H1 (cell line): ENCODE measurements around the gene ATAD3A. TPM values are rescaled to one million over a fixed set of nuclear protein-coding genes. Genes with fewer than 3 reads are reported as not detected.
"Not testable (repeated sequence)": the region's sequence is repeated elsewhere in the genome, so short reads cannot be mapped to it uniquely, and the experiment has no call there.

Experiments used
- CTCF ChIA-PET: fragments of 300-600 bp; sonication (Branson Sonifier 250); formaldehyde crosslinking; loops from one replicate; lab custom pipeline; 2021; ENCODE audit not compliant: partially characterized antibody; lab: Charles Lee
- POLR2A ChIA-PET: fragments of 300-600 bp; sonication (Branson Sonifier 250); formaldehyde crosslinking; loops from one replicate; lab custom pipeline; 2021; ENCODE audit warnings: inconsistent platforms; ENCODE audit not compliant: partially characterized antibody; lab: Charles Lee
- DNase-seq, 2 experiments: peaks; one replicate each; pipeline versions ENCODE4 v3.0.0 to v3.0.0-alpha.2; 2010 to 2022; ENCODE audit warnings: low spot score in 2 of 2, low read depth in 1 of 2, mixed read lengths in 1 of 2
- FAIRE-seq: peaks from 2 replicates; lab custom pipeline; 2011; peaks lifted over from hg19 to GRCh38; lab: Jason Lieb, UNC
- H2AFZ ChIP-seq: 2 replicates; pipeline ENCODE4 v1.8.1; 2012; ENCODE audit warnings: low read length, inconsistent platforms
- H2AK5ac ChIP-seq: 2 replicates; pipeline ENCODE4 v1.6.1; 2013; ENCODE audit warnings: low read depth, low read length
- H2BK120ac ChIP-seq: replicated peaks from 2 replicates; pipeline ENCODE3; 2013; ENCODE audit warnings: low read depth, low read length, inconsistent platforms
- H2BK12ac ChIP-seq: 2 replicates; pipeline ENCODE4 v1.6.1; 2013; ENCODE audit warnings: low read depth, low read length
- H2BK15ac ChIP-seq: 2 replicates; pipeline ENCODE4 v1.6.1; 2013; ENCODE audit warnings: low read length
- H2BK20ac ChIP-seq: 2 replicates; pipeline ENCODE4 v1.6.1; 2013; ENCODE audit warnings: low read length
- H2BK5ac ChIP-seq: 2 replicates; pipeline ENCODE4 v1.6.1; 2013; ENCODE audit warnings: low read depth, low read length
- H3K14ac ChIP-seq: 2 replicates; pipeline ENCODE4 v1.6.1; 2013; ENCODE audit warnings: inconsistent platforms; ENCODE audit not compliant: insufficient read length
- H3K18ac ChIP-seq: 2 replicates; pipeline ENCODE4 v1.6.1; 2013; ENCODE audit warnings: low read length; ENCODE audit errors: extremely low read depth
- H3K23ac ChIP-seq: 2 replicates; pipeline ENCODE4 v1.6.1; 2013; ENCODE audit warnings: inconsistent platforms; ENCODE audit not compliant: insufficient read length
- H3K23me2 ChIP-seq: 2 replicates; pipeline ENCODE4 v1.6.1; 2013; ENCODE audit warnings: low read depth, low read length
- H3K27ac ChIP-seq: 2 replicates; pipeline ENCODE4 v1.6.1; 2011; ENCODE audit warnings: low read depth, low read length, inconsistent platforms
- H3K27me3 ChIP-seq, 4 experiments: replicated peaks in 1 of 4; 1 replicate in 1 of 4; 2 replicates in 3 of 4; pipeline versions ENCODE4 v1.6.1 to v1.8.1; 2011 to 2013; ENCODE audit warnings: low read length in 3 of 4, mild to moderate bottlenecking in 3 of 4, inconsistent platforms in 2 of 4, mixed read lengths in 2 of 4, moderate library complexity in 1 of 4; ENCODE audit not compliant: control insufficient read depth in 3 of 4, insufficient read depth in 3 of 4; ENCODE audit errors: extremely low read depth in 1 of 4
- H3K36me3 ChIP-seq, 4 experiments: 2 replicates each; pipeline versions ENCODE4 v1.6.1 to v1.8.1; 2011 to 2013; ENCODE audit warnings: mild to moderate bottlenecking in 4 of 4, low read length in 3 of 4, moderate library complexity in 2 of 4, control low read depth in 1 of 4, inconsistent platforms in 1 of 4; ENCODE audit not compliant: insufficient read depth in 4 of 4, control insufficient read depth in 2 of 4
- H3K4ac ChIP-seq: replicated peaks from 2 replicates; pipeline ENCODE3; 2013; ENCODE audit warnings: low read length, low read depth, mixed read lengths, inconsistent platforms; ENCODE audit not compliant: insufficient read length
- H3K4me1 ChIP-seq, 4 experiments: replicated peaks in 1 of 4; 1 replicate in 1 of 4; 2 replicates in 3 of 4; pipeline versions ENCODE4 v1.6.1 to v1.8.1; 2011 to 2013; ENCODE audit warnings: low read length in 3 of 4, inconsistent platforms in 2 of 4, mixed read lengths in 1 of 4; ENCODE audit not compliant: insufficient read depth in 4 of 4, control insufficient read depth in 3 of 4
- H3K4me2 ChIP-seq, 2 experiments: 2 replicates each; pipeline versions ENCODE4 v1.6.1 to v1.8.1; 2011 to 2013; ENCODE audit warnings: low read depth in 2 of 2, low read length in 2 of 2, control low read depth in 1 of 2, inconsistent platforms in 1 of 2, mild to moderate bottlenecking in 1 of 2; ENCODE audit not compliant: insufficient read depth in 1 of 2
- H3K4me3 ChIP-seq, 4 experiments: fragments of 200-600, 300-600 bp in 1 of 4; sonication (generic), shearing (Covaris generic), sonication (Bioruptor Twin) in 1 of 4; 2 replicates each; pipeline versions ENCODE4 v1.5.1 to v1.8.1; 2011 to 2016; ENCODE audit warnings: low read length in 4 of 4, low read depth in 3 of 4, control low read depth in 2 of 4, inconsistent platforms in 2 of 4, mild to moderate bottlenecking in 2 of 4, mixed read lengths in 1 of 4, moderate library complexity in 1 of 4; ENCODE audit not compliant: insufficient read depth in 2 of 4; ENCODE audit errors: extremely low read depth in 1 of 4
- H3K56ac ChIP-seq: replicated peaks from 2 replicates; pipeline ENCODE3; 2013; ENCODE audit warnings: low read depth, mild to moderate bottlenecking, mixed read lengths, low read length, inconsistent platforms; ENCODE audit not compliant: insufficient read length
- H3K79me1 ChIP-seq: 2 replicates; pipeline ENCODE4 v1.6.1; 2013; ENCODE audit warnings: low read depth, low read length, control low read depth
- H3K79me2 ChIP-seq, 2 experiments: 2 replicates each; pipeline versions ENCODE4 v1.6.1 to v1.8.1; 2012 to 2013; ENCODE audit warnings: low read length in 2 of 2, mild to moderate bottlenecking in 2 of 2, inconsistent platforms in 1 of 2; ENCODE audit not compliant: insufficient read depth in 2 of 2, control insufficient read depth in 1 of 2
- H3K9ac ChIP-seq, 4 experiments: replicated peaks in 1 of 4; 1 replicate in 1 of 4; 2 replicates in 3 of 4; pipeline versions ENCODE4 v1.6.1 to v1.8.1; 2011 to 2013; ENCODE audit warnings: low read depth in 3 of 4, low read length in 3 of 4, control low read depth in 2 of 4, mild to moderate bottlenecking in 2 of 4, moderate library complexity in 2 of 4, inconsistent platforms in 1 of 4; ENCODE audit errors: extremely low read depth in 1 of 4
- H3K9me3 ChIP-seq, 2 experiments: 2 replicates each; pipeline versions ENCODE4 v1.6.1 to v1.8.1; 2012 to 2013; ENCODE audit warnings: mild to moderate bottlenecking in 2 of 2, moderate library complexity in 2 of 2, control low read depth in 1 of 2, inconsistent platforms in 1 of 2, low read depth in 1 of 2, low read length in 1 of 2, mixed read lengths in 1 of 2; ENCODE audit not compliant: insufficient read depth in 2 of 2
- H4K20me1 ChIP-seq, 2 experiments: replicated peaks in 1 of 2; 2 replicates each; pipeline versions ENCODE3 to v1.8.1; 2011 to 2013; ENCODE audit warnings: inconsistent platforms in 2 of 2, low read length in 2 of 2, mild to moderate bottlenecking in 1 of 2; ENCODE audit not compliant: insufficient read depth in 2 of 2, control insufficient read depth in 1 of 2
- H4K5ac ChIP-seq: 2 replicates; pipeline ENCODE4 v1.6.1; 2013; ENCODE audit warnings: low read length, low read depth, mixed read lengths, inconsistent platforms; ENCODE audit not compliant: insufficient read length
- H4K8ac ChIP-seq: 2 replicates; pipeline ENCODE4 v1.8.0; 2013; ENCODE audit warnings: mild to moderate bottlenecking, moderate library complexity, low read length, inconsistent platforms; ENCODE audit not compliant: insufficient read depth; ENCODE audit errors: extremely low read depth
- H4K91ac ChIP-seq: replicated peaks from 2 replicates; pipeline ENCODE3; 2013; ENCODE audit warnings: low read length, mixed read lengths, inconsistent platforms; ENCODE audit not compliant: insufficient read length
- CREB1 ChIP-seq: IDR thresholded peaks from 2 replicates; pipeline ENCODE4 v1.6.1; 2012; ENCODE audit warnings: inconsistent platforms
- KDM1A ChIP-seq: fragments of 200-600, 300-600 bp; sonication (generic); IDR thresholded peaks from 2 replicates; pipeline ENCODE4 v1.7.1; 2016; ENCODE audit warnings: mild to moderate bottlenecking, low read length, borderline replicate concordance
- KDM5A ChIP-seq: fragments of 200-600 bp; IDR thresholded peaks from 2 replicates; pipeline ENCODE4 v1.7.1; 2012; ENCODE audit warnings: mild to moderate bottlenecking, low read length, inconsistent platforms, mixed read lengths
- NRF1 ChIP-seq: IDR thresholded peaks from 2 replicates; pipeline ENCODE4 v1.6.1; 2011; ENCODE audit warnings: mild to moderate bottlenecking, low read depth, low read length, improper control_type of control experiment
- PHF8 ChIP-seq: fragments of 200-600 bp; sonication (generic); conservative IDR thresholded peaks from 2 replicates; pipeline ENCODE4 v1.7.1; 2012; ENCODE audit warnings: low read depth, mild to moderate bottlenecking, inconsistent platforms, low read length, moderate library complexity
- WGBS, 2 experiments: shearing (Covaris generic) in 1 of 2; methylation state at CpG; one replicate each; pipeline versions ENCODE4 v1.1.6 to v1.1.7; 2013 to 2015; ENCODE audit warnings: low lambda C conversion rate in 2 of 2, mixed read lengths in 2 of 2, inconsistent platforms in 1 of 2, low coverage in 1 of 2, missing lambda C conversion rate in 1 of 2; ENCODE audit not compliant: insufficient replicate concordance in 2 of 2, insufficient coverage in 1 of 2, insufficient read length in 1 of 2; ENCODE audit errors: extremely low coverage in 1 of 2, missing lambda C conversion rate in 1 of 2; 5-methylcytosine and 5-hydroxymethylcytosine counted together
- polyA plus RNA-seq, 7 experiments: library from polyadenylated mRNA; depleted of rRNA in 3 of 7; stranded (reverse) in 5 of 7; unstranded in 2 of 7; fragments of >200 nt in 5 of 7; fragments of 200-250 nt in 2 of 7; gene quantifications; 1 replicate in 5 of 7; 2 replicates in 1 of 7; 4 replicates in 1 of 7; pipeline versions ENCODE4 v1.2.1 to v1.2.3, GENCODE V29; 2011 to 2013; ENCODE audit warnings: missing spikeins in 2 of 7, mixed read lengths in 2 of 7
- total RNA-seq: library from RNA; stranded (reverse); fragmentation: NEBNext Ultra II Directional; extraction: Animal tissue kit (Norgen Biotek cat#: 25700); gene quantifications from 2 replicates; pipeline ENCODE4 v1.2.1, GENCODE V29; 2021
- TF ChIP-seq, protein P1 (sequence below): IDR thresholded peaks from 2 replicates; pipeline ENCODE4 v1.6.1; 2012; ENCODE audit warnings: inconsistent platforms

Gene ATAD3A
- total and polyA plus RNA-seq, 2 of the 8 experiments (the other 6 are each of a cell fraction or from before 2014, with no cell fraction given) = 28.3 to 64.7 TPM

GRCh38 chr1:1471389-1472052, 40.4 kb upstream of the ATAD3A start, which contains the start of gene ATAD3B (continued):
- TF ChIP-seq KDM5A (peak; percentile 86), CREB1 (peak; percentile 99), PHF8 (peak; percentile 56), KDM1A (no peak), NRF1 (peak; percentile 29; the same call in 1 of the 2 replicates)
- TF ChIP-seq, protein P1, sequence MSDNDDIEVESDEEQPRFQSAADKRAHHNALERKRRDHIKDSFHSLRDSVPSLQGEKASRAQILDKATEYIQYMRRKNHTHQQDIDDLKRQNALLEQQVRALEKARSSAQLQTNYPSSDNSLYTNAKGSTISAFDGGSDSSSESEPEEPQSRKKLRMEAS = peak; percentile 95

GRCh38 chr1:1472053-1472876, 39.7 kb upstream of the ATAD3A start:
- H3K14ac ChIP-seq, H2BK15ac ChIP-seq, H4K20me1 ChIP-seq, H3K23ac ChIP-seq, H2BK12ac ChIP-seq, H3K56ac ChIP-seq, H3K27ac ChIP-seq, H2AK5ac ChIP-seq, H2AFZ ChIP-seq, H3K9me3 ChIP-seq, H4K5ac ChIP-seq, H3K18ac ChIP-seq, H2BK5ac ChIP-seq, H3K4ac ChIP-seq, H2BK20ac ChIP-seq, FAIRE-seq, H4K8ac ChIP-seq, H3K4me1 ChIP-seq, H3K27me3 ChIP-seq, DNase-seq, CTCF ChIA-PET, H3K36me3 ChIP-seq, H2BK120ac ChIP-seq, H3K23me2 ChIP-seq, H4K91ac ChIP-seq, H3K79me1 ChIP-seq: not testable (repeated sequence)
- H3K79me2 ChIP-seq = peaks cover 10 to 29% of the 10 kb centered on the region in 2 experiments
- POLR2A ChIA-PET = interaction anchor here (0.7 kb wide), 2 partner anchors 65 to 90 kb away, joined by 3 read pairs; no protein-coding TSS in a partner anchor
- peak overlapping the region; percentile 55 to 93 (median 78) for H3K4me3 ChIP-seq
- WGBS, 2 experiments = 51% methylated on average over 8 of the region's 65 CpGs; no CpG with 5 or more reads in 1 of the 2 experiments
- H3K9ac ChIP-seq = peak overlapping the region in 3 of 4 experiments; percentile 36 to 68 (median 41); a peak in 5 of 7 replicates
- H3K4me2 ChIP-seq = peak overlapping the region; percentile 85 to 88
